Adrenal gland (tissue), 12 donors: ENCODE measurements around the gene TCERG1L. TPM values are rescaled to one million over a fixed set of nuclear protein-coding genes. Genes with fewer than 3 reads are reported as not detected.

ENCODE experiments used
- DNase-seq, 7 donors: peaks; one replicate each; pipeline ENCODE4 v3.0.0-alpha.2; 2019 to 2020
- H3K27ac ChIP-seq, 5 donors: fragments of 200-600 bp; sonication (generic) in 4 of 5; 1 replicate in 3 of 5; 2 replicates in 2 of 5; pipeline versions ENCODE4 v1.5.1 to v1.8.0; 2016 to 2020; ENCODE audit warnings: mild to moderate bottlenecking in 1 of 5
- H3K27me3 ChIP-seq: fragments of 200-600 bp; 2 replicates; pipeline ENCODE4 v1.8.0; 2021
- H3K36me3 ChIP-seq, 2 donors: fragments of 200-600 bp; replicated peaks in 1 of 2; 1 replicate in 1 of 2; 2 replicates in 1 of 2; pipeline versions ENCODE4 v1.5.1 to v1.8.0; 2018 to 2022
- H3K4me1 ChIP-seq, 2 donors: fragments of 200-600 bp; replicated peaks in 1 of 2; 1 replicate in 1 of 2; 2 replicates in 1 of 2; pipeline versions ENCODE4 v1.5.1 to v1.8.0; 2018 to 2021
- H3K4me3 ChIP-seq, 4 donors: fragments of 200-600 bp; sonication (generic) in 3 of 4; one replicate each; pipeline ENCODE4 v1.5.1; 2016 to 2018
- H3K9me3 ChIP-seq, 3 donors: fragments of 200-600 bp; sonication (generic) in 1 of 3; replicated peaks in 1 of 3; 1 replicate in 2 of 3; 2 replicates in 1 of 3; pipeline versions ENCODE4 v1.5.1 to v1.8.0; 2016 to 2021
- CTCF ChIP-seq, 6 experiments: fragments of 450-650 bp in 4 of 6; fragments of 200-600 bp in 2 of 6; sonication (generic) in 1 of 6; IDR thresholded peaks; 1 replicate in 5 of 6; 2 replicates in 1 of 6; pipeline versions ENCODE4 v1.5.1 to v1.8.0; 2016 to 2021; ENCODE audit warnings: antibody characterized with exemption in 6 of 6, mild to moderate bottlenecking in 2 of 6, moderate library complexity in 1 of 6
- POLR2A ChIP-seq, 2 donors: fragments of 450-650 bp; IDR thresholded peaks; one replicate each; pipeline ENCODE4 v1.6.1; 2017; ENCODE audit warnings: antibody characterized with exemption in 2 of 2, mild to moderate bottlenecking in 2 of 2, moderate library complexity in 1 of 2
- WGBS, 4 donors: extraction: QIAGEN DNeasy Blood & Tissue Kit in 2 of 4; methylation state at CpG; one replicate each; pipeline versions ENCODE4 v1.1.5 to v1.1.7; 2013 to 2017; 5-methylcytosine and 5-hydroxymethylcytosine counted together
- intact Hi-C, 2 donors: fragments of 100-400 bp; cut with DNase I; formaldehyde crosslinking; loops; one replicate each; pipeline versions ENCODE4 v1.14.1 to v1.15.0; 2022 to 2023
- polyA plus RNA-seq, 3 donors: library from polyadenylated mRNA; stranded (reverse); fragments of 200-250 nt in 2 of 3; fragments of 350-450 nt in 1 of 3; fragmentation: Illumina TruSeq in 1 of 3; extraction: RNeasy Lipid Tissue Mini Kit (QIAGEN cat#74804) in 1 of 3; gene quantifications; one replicate each; pipeline ENCODE4 v1.2.3, GENCODE V29; 2013 to 2014
- total RNA-seq, 9 donors: library from RNA; depleted of rRNA in 4 of 9; stranded (reverse); fragments of >200 nt in 4 of 9; fragments of 120-200 nt in 1 of 9; fragmentation: NEBNext Ultra II Directional in 1 of 9; extraction: Animal tissue kit (Norgen Biotek cat#: 25700) in 1 of 9; gene quantifications; one replicate each; pipeline versions ENCODE4 v1.1.0 to v1.2.4, GENCODE V29; 2013 to 2023
- donor health status: healthy with polysubstance abuse.
- donor health status: Bipolar disorder and iron deficiency.
- donor health status: DM: yes; HTN: yes; CAD: no.
- donor health status: DM: no; HTN: no; CAD: no.
- donor health status: DM: no; HTN: no; CAD: no.
- donor health status: DM: yes; HTN: yes; CAD: no.

The TCERG1L gene
- total and polyA plus RNA-seq, 12 donors, result 0.17 to 3.4 (median 0.97) TPM

DNA sequence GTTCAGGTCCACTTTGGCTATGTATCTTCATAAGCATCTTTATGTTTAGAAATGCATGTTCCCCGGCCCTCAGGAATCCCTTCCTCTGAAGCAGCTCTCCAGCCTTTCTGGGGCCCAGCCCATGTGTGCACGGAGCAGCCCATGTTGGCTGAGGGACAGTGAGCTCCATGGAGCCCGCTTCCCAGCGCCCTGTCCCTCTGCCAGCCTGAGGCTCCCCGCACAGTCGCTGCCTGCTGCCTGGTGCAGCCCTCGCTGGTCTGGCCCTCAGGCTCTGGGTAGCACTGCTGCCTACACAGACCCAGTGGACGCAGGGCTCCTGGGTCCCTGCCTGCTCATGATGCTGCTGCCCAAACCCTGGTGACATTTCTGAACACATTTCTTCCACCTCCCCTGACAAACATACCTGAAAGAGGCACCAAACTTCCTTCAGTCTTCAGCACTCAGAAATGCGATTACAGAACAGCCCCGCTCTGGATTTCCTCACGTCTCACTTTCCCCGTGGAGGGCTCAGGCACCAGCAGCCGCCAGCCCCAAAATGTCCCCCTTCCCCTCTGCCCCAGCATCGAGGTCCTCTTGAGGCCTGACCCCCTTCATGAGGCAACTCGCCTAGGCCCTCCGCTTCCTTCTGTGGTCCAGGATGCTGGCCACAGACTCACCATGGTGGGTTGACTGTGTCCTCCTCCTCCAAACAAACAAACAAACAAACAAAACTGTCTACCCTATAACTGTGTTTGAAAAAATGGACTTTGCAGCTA, 5.0 kb upstream of the TCERG1L start:
- Histone ChIP-seq H3K4me1 (no peaks in the 10 kb centered on the region), H3K27ac (no peak overlapping the region), H3K4me3 (no peak overlapping the region), H3K27me3 (peaks cover 23% of the 10 kb centered on the region), H3K36me3 (no peaks in the 10 kb centered on the region), H3K9me3 (no peaks in the 10 kb centered on the region)
- 74 to 84% (median 81%) methylated on average over 11 to 16 of the region's 16 CpGs for WGBS, 4 donors
- TF ChIP-seq CTCF (IDR thresholded peaks at IDR 0.05) (no peak), POLR2A (IDR thresholded peaks at IDR 0.05) (no peak)
- no peak for DNase-seq
- intact Hi-C loops, result no loop called here

DNA sequence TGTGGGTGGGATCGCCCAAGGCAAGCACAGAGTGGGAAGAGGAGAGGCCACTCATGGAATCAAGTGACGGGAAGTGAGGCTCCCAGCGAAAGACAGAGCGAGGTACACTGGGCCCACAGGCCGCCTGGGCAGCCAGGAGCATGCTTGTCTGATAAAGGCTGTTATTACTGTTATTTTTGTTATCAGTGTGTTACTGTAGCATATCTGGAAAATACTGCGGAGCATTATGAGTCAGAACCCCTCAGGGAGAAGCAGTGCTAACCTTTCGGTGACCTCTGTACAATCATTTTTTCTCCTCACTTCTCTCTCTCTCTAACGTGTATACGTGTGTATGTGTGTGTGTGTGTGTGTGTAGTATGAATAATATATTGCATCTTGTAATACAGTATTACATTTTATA, 3.8 kb upstream of the TCERG1L start:
- Histone ChIP-seq H3K9me3 (no peaks in the 10 kb centered on the region), H3K4me3 (no peak overlapping the region), H3K27me3 (peaks cover 30% of the 10 kb centered on the region), H3K27ac (no peak overlapping the region), H3K36me3 (no peaks in the 10 kb centered on the region), H3K4me1 (peaks cover 0 to 7% of the 10 kb centered on the region in 2 donors)
- no peak for TF ChIP-seq CTCF (IDR thresholded peaks at IDR 0.05)
- TF ChIP-seq POLR2A (IDR thresholded peaks at IDR 0.05), result no peak
- intact Hi-C loops, result no loop called here
- 66 to 75% (median 71%) methylated on average over 9 of the region's 9 CpGs for WGBS, 4 donors
- DNase-seq, result no peak

DNA sequence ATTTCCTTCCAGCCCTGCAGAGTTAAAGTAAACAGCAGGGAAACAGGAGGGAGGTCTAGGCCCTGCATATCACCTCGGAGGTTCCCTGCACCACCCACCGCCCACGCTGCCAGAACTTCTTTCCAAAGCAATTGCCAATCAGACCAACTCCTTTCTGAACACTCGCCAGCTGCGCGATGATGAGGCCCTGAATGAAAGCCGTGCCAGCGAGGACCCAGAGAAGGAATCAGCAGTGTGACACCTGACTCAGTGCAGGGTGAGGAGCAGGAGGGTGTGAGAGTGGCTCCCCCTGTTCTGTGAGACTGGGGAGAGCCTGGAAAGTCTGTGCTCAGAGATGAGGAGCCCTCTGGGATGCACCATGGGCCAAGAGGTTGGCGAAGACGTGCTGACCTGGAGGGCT, 3.3 kb upstream of the TCERG1L start:
- no peak overlapping the region for H3K4me3 ChIP-seq
- TF ChIP-seq POLR2A (IDR thresholded peaks at IDR 0.05) (no peak), CTCF (IDR thresholded peaks at IDR 0.05) (no peak)
- peaks cover 0 to 9% of the 10 kb centered on the region in 2 donors for H3K4me1 ChIP-seq
- WGBS, 4 donors, result 56 to 85% (median 80%) methylated on average over 5 to 10 of the region's 10 CpGs
- H3K27me3 ChIP-seq, result peaks cover 36% of the 10 kb centered on the region
- no peak for DNase-seq
- H3K36me3 ChIP-seq, result no peaks in the 10 kb centered on the region
- H3K9me3 ChIP-seq, result no peaks in the 10 kb centered on the region
- intact Hi-C loops, result no loop called here
- H3K27ac ChIP-seq, result no peak overlapping the region

GRCh38 chr10:131314148-131314547, 2.6 kb upstream of the TCERG1L start:
- TF ChIP-seq POLR2A (IDR thresholded peaks at IDR 0.05) (no peak), CTCF (IDR thresholded peaks at IDR 0.05) (no peak)
- Histone ChIP-seq H3K4me1 (peaks cover 0 to 9% of the 10 kb centered on the region in 2 donors), H3K4me3 (no peak overlapping the region), H3K9me3 (no peaks in the 10 kb centered on the region), H3K27ac (no peak overlapping the region), H3K27me3 (peaks cover 40% of the 10 kb centered on the region), H3K36me3 (no peaks in the 10 kb centered on the region)
- WGBS, 4 donors, result 80 to 92% (median 88%) methylated on average over 3 of the region's 3 CpGs
- DNase-seq, result no peak
- intact Hi-C loops, result no loop called here
